A673 (cell line): ENCODE measurements around the gene FMO5.

Source experiments
- EZH2 ChIP-seq: fragments of 200-600 bp; sonication (generic); IDR thresholded peaks from 2 replicates; pipeline ENCODE4 v1.6.1; 2017; ENCODE audit warnings: borderline replicate concordance, low read depth, mild to moderate bottlenecking, mixed read lengths, antibody characterized with exemption, low read length; ENCODE audit not compliant: poor library complexity, severe bottlenecking
- TF ChIP-seq, protein P1 (sequence below): fragments of 300-800, 200-600 bp; sonication (generic); conservative IDR thresholded peaks from 2 replicates; pipeline ENCODE4 v1.5.1; 2017; ENCODE audit warnings: low read depth, mild to moderate bottlenecking, antibody characterized with exemption, low read length, moderate library complexity, mixed read lengths

DNA sequence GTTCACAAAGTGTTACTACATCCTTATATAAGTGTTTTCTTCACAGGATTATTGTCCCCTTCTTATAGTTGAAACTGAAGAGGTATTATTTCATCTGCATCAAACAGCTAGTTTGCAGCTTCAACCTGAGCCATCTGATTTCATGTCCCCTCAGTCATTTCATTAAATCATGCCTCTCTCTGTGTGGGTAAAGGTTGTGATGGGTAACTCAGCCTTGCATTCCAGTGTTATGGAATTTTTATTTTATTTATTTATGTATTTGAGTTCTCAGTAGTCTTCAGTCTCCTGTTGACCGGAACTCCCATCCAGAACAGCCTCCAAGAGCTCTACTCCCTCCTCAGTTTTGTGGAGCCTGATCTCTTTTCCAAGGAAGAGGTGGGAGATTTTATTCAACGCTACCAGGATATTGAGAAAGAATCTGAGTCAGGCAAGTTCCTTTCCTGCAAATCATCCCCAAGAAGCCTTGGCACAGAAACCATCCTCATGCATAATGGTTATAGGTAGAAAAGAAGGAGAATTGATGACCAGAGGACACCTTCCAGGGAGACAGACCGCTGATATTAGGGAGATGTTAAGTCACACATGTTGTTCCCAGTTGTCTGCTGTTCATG lies 39.1 kb upstream of the FMO5 start:
- TF ChIP-seq, protein P1, sequence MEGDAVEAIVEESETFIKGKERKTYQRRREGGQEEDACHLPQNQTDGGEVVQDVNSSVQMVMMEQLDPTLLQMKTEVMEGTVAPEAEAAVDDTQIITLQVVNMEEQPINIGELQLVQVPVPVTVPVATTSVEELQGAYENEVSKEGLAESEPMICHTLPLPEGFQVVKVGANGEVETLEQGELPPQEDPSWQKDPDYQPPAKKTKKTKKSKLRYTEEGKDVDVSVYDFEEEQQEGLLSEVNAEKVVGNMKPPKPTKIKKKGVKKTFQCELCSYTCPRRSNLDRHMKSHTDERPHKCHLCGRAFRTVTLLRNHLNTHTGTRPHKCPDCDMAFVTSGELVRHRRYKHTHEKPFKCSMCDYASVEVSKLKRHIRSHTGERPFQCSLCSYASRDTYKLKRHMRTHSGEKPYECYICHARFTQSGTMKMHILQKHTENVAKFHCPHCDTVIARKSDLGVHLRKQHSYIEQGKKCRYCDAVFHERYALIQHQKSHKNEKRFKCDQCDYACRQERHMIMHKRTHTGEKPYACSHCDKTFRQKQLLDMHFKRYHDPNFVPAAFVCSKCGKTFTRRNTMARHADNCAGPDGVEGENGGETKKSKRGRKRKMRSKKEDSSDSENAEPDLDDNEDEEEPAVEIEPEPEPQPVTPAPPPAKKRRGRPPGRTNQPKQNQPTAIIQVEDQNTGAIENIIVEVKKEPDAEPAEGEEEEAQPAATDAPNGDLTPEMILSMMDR, result no peak
- no peak for TF ChIP-seq EZH2
